COLO668 (cell line): ENCODE measurements around the gene HYAL3.

Experiments used
- DNase-seq: peaks from one replicate; lab custom pipeline; 2025; ENCODE audit not compliant: unreplicated experiment; lab: John Stamatoyannopoulos, UW

The HYAL3 gene

GRCh38 chr3:50298836-50299637 is at the start of gene HYAL3, which contains the start of gene NAA80:
HYAL3 (minus strand) TSS chr3:50299405; CDS start chr3:50295602, 3,803 bp downstream.
NAA80 (minus strand) TSS chr3:50299405; CDS start chr3:50297463, 1,942 bp downstream.
- peak; percentile 97 for DNase-seq

GRCh38 chr3:50347187-50347813 is 48.1 kb upstream of the HYAL3 start:
- peak; percentile 56 for DNase-seq

DNA sequence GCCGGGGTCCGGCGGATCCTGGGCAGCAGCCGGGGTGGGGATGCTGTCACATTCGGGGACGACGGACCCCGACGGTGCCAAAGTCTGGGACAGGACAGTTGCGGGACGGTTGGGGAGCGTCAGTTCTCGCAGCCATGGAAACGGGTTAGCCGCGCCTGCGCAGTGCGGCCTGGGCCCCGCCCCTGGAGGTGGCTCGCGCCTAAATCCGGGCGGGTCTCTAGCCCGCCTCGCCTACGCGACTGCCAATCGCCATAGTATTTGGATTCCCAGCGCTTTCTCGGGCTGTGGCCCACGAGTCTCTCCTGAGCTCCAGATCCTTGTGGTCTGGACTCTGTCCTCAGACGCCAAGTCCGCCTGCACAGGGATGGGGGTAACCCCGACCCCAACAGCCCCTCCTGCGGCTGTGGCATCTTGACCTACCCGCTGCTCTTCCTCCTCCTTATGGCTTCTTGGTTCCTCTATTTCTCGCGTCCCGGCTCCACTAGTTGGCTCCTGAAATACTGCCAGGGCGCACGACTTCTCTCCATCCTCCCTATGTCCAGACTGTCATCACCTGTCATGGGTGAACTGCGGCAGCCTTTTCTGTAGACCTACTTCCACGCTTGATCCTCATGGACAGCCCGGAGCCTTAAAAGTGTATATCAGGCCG is 46.5 kb upstream of the HYAL3 start, which contains the start of gene ZMYND10:
ZMYND10 (minus strand) TSS at position 147 of the 649 bp plus-strand sequence. CDS start 153 bp downstream, outside the sequence.
- no peak for DNase-seq

GRCh38 chr3:50345008-50345407 is 45.8 kb upstream of the HYAL3 start:
- DNase-seq, result no peak

GRCh38 chr3:50342813-50343633 is 43.8 kb upstream of the HYAL3 start:
- DNase-seq, result no peak

DNA sequence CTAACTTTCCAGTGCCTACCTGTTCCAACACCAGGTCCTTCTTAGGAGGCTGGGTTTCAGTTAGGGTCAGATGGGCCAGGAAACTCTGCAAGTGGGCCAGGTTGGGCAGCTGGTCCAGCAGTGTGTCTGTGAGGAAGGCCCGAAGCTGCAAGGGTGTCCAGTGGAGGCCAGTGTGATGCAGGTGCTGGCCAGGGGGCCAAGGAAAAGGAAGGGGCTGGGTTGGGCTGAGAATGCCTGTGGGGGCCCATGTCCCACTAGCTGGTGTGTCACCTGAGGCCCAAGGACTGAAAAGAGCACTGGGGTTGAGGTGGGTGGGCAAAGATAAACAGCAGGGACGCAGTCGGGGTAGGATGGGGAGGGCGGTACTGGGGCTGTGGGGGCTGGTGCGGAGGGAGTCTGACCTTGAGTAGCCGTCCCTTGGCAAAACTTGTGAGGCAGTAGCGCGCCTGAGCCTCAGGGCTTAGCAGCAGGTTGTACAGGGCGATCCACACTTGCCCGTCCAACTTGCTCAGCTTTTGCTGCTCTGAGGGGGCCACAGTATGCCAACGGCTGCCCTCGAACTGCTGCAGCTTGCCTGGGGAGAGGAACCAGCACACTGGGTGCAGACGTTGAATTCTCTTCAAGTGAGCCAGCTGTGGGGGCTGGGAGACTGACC is 42.9 kb upstream of the HYAL3 start:
- DNase-seq, result no peak

- no peak for DNase-seq
These were observed 42.3 kb upstream of the HYAL3 start for GRCh38 chr3:50341537-50341936.

GRCh38 chr3:50340448-50341329 is 41.5 kb upstream of the HYAL3 start, which contains the start of gene RASSF1:
RASSF1 (minus strand) TSS chr3:50340836; CDS start chr3:50340805, 31 bp downstream.
- DNase-seq, result no peak

DNA sequence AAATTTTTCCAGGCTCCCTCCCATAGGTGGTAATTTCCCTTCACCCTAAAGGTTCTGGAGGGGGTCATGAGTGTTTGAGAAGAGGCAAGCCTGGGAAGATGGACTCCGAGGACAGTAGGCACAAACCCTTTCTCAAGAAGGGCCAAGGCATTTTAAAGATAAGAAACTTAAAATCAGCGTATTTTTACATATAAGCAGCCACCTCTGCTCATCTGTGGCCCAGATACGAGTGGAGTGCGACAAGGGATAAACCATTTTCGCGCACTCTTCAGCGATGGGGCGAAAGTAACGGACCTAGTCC is 40.9 kb upstream of the HYAL3 start:
- no peak for DNase-seq

GRCh38 chr3:50339485-50340146 is 40.4 kb upstream of the HYAL3 start:
- no peak for DNase-seq

DNA sequence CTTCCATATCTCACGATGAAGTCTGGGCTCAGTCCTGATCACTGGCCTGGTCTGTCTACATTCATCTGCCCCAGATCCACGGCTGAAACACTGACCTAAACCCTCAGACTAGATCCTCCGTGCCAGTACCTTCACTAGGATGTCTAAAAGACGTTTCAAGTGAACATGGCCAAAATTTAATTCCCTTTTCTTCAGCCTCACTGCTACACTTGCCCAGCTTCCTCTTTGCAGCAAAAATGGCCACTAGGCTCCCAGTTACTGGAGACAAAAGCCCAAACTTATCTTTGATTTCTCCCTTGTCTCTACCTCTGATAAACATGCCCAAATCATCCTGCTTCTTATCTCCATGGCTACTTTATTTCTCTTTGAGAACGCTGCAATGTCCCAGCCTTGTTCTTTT is 39.8 kb upstream of the HYAL3 start:
- no peak for DNase-seq

DNA sequence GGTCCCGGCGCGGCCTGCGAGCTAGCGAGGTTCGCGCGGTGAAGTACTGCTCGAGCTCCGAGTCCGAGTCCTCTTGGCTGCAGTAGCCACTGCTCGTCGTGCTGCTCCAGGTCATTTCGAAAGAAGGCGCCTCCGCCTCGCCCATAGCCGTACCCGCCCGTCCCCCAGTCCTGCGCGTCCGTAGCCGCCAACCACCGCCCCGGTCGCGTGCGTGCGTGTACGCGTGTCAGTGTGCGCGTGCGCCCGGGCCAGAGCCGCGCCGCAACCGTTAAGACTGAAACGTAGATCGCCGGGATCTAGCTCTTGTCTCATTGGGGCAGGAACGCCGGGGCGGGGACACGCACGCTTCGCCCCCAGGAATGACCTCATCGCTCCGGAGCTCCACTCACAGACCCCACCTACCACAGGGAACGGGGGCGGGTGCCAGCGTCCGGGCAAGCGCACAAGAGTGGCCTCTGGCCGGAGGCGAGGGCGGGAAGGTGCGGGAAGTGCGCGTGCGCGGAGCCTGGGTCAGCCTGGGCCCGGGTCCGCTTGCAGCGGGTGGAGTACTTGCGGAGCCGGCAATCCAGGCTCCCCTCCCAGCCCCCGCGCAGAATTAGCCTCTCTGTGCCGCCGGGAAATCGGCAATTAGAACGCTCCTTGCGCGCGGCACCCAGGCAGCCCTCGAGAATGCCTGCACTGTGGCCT is 38.1 kb upstream of the HYAL3 start:
- DNase-seq, result peak; percentile 97

GRCh38 chr3:50336452-50337174 is 37.4 kb upstream of the HYAL3 start:
- DNase-seq, result no peak

DNA sequence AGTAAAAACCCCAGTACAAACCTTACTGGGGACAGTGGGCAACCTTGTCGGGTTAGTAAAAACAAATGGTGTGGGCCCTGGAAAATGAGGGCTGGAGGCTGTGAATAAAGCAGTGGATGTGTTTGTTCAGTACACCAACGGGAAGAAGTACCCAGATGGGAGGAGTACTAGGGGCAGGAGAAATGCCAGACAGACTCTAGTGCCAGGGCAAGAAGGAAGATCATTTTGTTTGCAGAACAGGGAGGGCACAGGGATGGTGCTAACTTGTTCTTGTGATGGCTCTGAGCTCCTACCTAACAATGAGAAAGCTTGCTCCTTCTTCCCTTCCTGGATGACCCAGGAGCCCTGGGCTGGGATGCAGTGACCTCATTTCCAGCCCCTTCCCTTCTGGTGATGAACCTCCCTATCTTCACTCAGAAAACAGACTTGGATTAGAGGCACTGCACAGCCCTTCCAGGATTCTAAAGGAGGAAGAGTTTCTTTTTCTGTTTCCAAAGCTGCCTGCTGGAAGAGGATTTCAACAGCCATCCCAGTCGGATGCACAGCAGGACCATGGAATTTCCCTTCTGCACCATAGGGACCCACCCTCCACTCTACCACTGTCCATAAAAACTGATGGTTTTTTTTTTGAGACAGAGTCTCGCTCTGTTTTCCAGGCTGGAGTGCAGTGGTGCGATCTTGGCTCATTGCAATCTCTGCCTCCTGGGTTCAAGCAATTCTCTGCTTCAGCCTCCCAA is 35.3 kb upstream of the HYAL3 start:
- DNase-seq, result no peak

DNA sequence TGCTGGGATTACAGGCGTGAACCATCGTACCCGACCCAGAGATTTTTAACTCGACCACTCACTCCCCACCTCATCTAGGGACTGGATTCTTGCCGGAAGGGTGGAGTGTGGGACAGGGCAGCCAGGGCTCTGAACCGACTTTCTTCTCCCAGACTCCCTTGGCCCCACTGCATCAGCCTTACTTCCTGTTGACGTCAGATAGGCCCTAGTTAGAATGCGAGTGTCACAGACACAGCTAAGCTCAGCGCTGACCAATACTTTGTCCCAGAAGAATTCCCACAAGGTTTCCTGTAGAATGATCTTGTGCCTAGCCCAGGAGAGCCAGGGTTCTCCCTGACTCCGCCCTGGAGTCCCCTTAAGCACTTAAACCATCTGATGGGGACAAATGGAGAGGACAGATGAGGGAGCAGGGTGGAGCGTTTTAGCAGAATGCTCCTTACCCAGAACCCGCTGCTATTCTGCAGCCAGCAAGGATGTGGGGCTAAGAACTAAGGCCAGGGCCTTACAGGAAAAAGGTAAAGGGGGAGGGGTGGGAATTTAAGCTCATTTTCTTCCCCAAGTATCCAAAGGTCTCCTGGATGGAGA is 34.6 kb upstream of the HYAL3 start:
- DNase-seq, result no peak

- DNase-seq, result no peak
These were observed 32.2 kb upstream of the HYAL3 start for GRCh38 chr3:50331364-50331907.
